Measurements from ENCODE around the gene ASB5.

GRCh38 chr4:176205299-176205698, 63.7 kb downstream of the ASB5 start:
- TF ChIP-seq EZH2 (IDR thresholded peaks at IDR 0.05; ENCODE audit: borderline replicate concordance, insufficient read depth, low read length, poor library complexity, severe bottlenecking) (no peak), CTCF (IDR thresholded peaks at IDR 0.05; ENCODE audit: poor library complexity, severe bottlenecking) (no peak)
